SK-N-SH treated with all-trans-retinoic acid at 6 μM for 48 hours (cell line): ENCODE results near the gene ZNF689.

ENCODE experiments used
- ATAC-seq: fragments of 200-7000 bp; cut with Tn5 transposase; 3 replicates; pipeline ENCODE4 v1.9.1; 2020; ENCODE audit warnings: mild to moderate bottlenecking, moderate library complexity
- ARNTL ChIP-seq: fragments of 450-650 bp; formaldehyde crosslinking; IDR thresholded peaks from 2 replicates; pipeline ENCODE4 v1.5.0; 2020; ENCODE audit warnings: low read depth, mild to moderate bottlenecking, moderate library complexity, borderline replicate concordance
- BACH2 ChIP-seq: fragments of 250-450 bp; sonication (Bioruptor Pico); IDR thresholded peaks from 2 replicates; pipeline ENCODE4 v1.9.0; 2021; ENCODE audit warnings: mild to moderate bottlenecking, borderline replicate concordance
- CSDC2 ChIP-seq: fragments of 250-450 bp; sonication (Bioruptor Pico); IDR thresholded peaks from 2 replicates; pipeline ENCODE4 v1.5.0; 2020; ENCODE audit warnings: mild to moderate bottlenecking, moderate library complexity
- ESRRG ChIP-seq: fragments of 250-450 bp; sonication (Bioruptor Pico); IDR thresholded peaks from 2 replicates; pipeline ENCODE4 v1.6.1; 2021; ENCODE audit warnings: mild to moderate bottlenecking
- GLIS3 ChIP-seq: fragments of 250-450 bp; sonication (Bioruptor Pico); IDR thresholded peaks from 2 replicates; pipeline ENCODE4 v1.5.0; 2020; ENCODE audit warnings: mild to moderate bottlenecking, moderate library complexity
- ISL1 ChIP-seq: fragments of 250-450 bp; sonication (Bioruptor Pico); IDR thresholded peaks from 2 replicates; pipeline ENCODE4 v2.1.2; 2022; ENCODE audit warnings: mild to moderate bottlenecking, moderate library complexity
- PPARA ChIP-seq: fragments of 250-450 bp; sonication (Bioruptor Pico); IDR thresholded peaks from 2 replicates; pipeline ENCODE4 v1.5.0; 2020; ENCODE audit warnings: mild to moderate bottlenecking, borderline replicate concordance
- SNAI2 ChIP-seq: fragments of 250-450 bp; sonication (Bioruptor Pico); IDR thresholded peaks from 2 replicates; pipeline ENCODE4 v1.5.0; 2020; ENCODE audit warnings: mild to moderate bottlenecking, moderate library complexity
- TCF4 ChIP-seq: fragments of 250-450 bp; sonication (Bioruptor Pico); IDR thresholded peaks from 2 replicates; pipeline ENCODE4 v1.8.0; 2021; ENCODE audit warnings: mild to moderate bottlenecking, moderate library complexity, borderline replicate concordance
- TOX ChIP-seq: fragments of 250-450 bp; sonication (Bioruptor Pico); IDR thresholded peaks from 2 replicates; pipeline ENCODE4 v1.8.0; 2021; ENCODE audit warnings: mild to moderate bottlenecking, moderate library complexity, borderline replicate concordance
- ZC3H10 ChIP-seq: fragments of 250-450 bp; sonication (Bioruptor Pico); IDR thresholded peaks from 2 replicates; pipeline ENCODE4 v1.5.1; 2021; ENCODE audit warnings: mild to moderate bottlenecking, moderate library complexity
- ZFP3 ChIP-seq: fragments of 250-450 bp; sonication (Bioruptor Pico); IDR thresholded peaks from 2 replicates; pipeline ENCODE4 v1.5.0; 2020; ENCODE audit warnings: mild to moderate bottlenecking, moderate library complexity
- ZFP30 ChIP-seq: fragments of 450-650 bp; formaldehyde crosslinking; IDR thresholded peaks from 2 replicates; pipeline ENCODE4 v1.5.0; 2022; ENCODE audit warnings: mild to moderate bottlenecking, moderate library complexity
- ZNF565 ChIP-seq: fragments of 450-650 bp; formaldehyde crosslinking; conservative IDR thresholded peaks from 2 replicates; pipeline ENCODE4 v1.5.0; 2020; ENCODE audit warnings: low read depth, mild to moderate bottlenecking, moderate library complexity
- ZNF70 ChIP-seq: fragments of 450-650 bp; formaldehyde crosslinking; IDR thresholded peaks from 2 replicates; pipeline ENCODE4 v1.5.0; 2020; ENCODE audit warnings: mild to moderate bottlenecking, moderate library complexity
- ZNF8 ChIP-seq: fragments of 450-650 bp; formaldehyde crosslinking; IDR thresholded peaks from 2 replicates; pipeline ENCODE4 v1.5.0; 2020; ENCODE audit warnings: mild to moderate bottlenecking, moderate library complexity
- TF ChIP-seq, protein P1 (sequence below): fragments of 250-450 bp; sonication (Bioruptor Pico); IDR thresholded peaks from 2 replicates; pipeline ENCODE4 v1.8.0; 2021; ENCODE audit warnings: low read depth, mild to moderate bottlenecking, moderate library complexity, borderline replicate concordance
- TF ChIP-seq, protein P2 (sequence below): fragments of 250-450 bp; sonication (Bioruptor Pico); IDR thresholded peaks from 2 replicates; pipeline ENCODE4 v1.5.1; 2021; ENCODE audit warnings: mild to moderate bottlenecking, moderate library complexity
- TF ChIP-seq, protein P3 (sequence below): fragments of 250-450 bp; sonication (Bioruptor Pico); IDR thresholded peaks from 2 replicates; pipeline ENCODE4 v1.5.0; 2020; ENCODE audit warnings: mild to moderate bottlenecking, moderate library complexity
- TF ChIP-seq, protein P4 (sequence below): fragments of 250-450 bp; sonication (Bioruptor Pico); IDR thresholded peaks from 2 replicates; pipeline ENCODE4 v1.5.1; 2020; ENCODE audit warnings: low read depth, mild to moderate bottlenecking, moderate library complexity

The ZNF689 gene

DNA sequence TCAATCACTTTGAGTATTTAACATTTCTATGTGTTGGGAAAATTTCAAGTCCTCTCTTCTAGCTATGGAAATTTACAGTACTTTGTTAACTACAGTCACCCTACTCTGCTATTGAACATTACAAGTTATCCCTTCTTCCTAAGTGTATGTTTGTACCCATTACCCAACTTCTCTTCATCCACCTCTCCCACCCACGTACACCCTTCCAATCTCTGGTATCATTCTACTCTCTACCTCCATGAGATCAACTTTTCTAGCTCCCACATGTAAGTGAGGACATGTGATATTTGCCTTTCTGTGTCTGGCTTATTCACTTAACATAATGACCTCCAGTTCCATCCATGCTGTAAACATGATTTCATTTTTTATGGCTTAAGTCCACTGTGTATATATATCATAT, 35.5 kb downstream of the ZNF689 start:
- ATAC-seq = no peak
- no peak for TF ChIP-seq ZFP30 (CRISPR knock-in tag)
- TF ChIP-seq, protein P1, sequence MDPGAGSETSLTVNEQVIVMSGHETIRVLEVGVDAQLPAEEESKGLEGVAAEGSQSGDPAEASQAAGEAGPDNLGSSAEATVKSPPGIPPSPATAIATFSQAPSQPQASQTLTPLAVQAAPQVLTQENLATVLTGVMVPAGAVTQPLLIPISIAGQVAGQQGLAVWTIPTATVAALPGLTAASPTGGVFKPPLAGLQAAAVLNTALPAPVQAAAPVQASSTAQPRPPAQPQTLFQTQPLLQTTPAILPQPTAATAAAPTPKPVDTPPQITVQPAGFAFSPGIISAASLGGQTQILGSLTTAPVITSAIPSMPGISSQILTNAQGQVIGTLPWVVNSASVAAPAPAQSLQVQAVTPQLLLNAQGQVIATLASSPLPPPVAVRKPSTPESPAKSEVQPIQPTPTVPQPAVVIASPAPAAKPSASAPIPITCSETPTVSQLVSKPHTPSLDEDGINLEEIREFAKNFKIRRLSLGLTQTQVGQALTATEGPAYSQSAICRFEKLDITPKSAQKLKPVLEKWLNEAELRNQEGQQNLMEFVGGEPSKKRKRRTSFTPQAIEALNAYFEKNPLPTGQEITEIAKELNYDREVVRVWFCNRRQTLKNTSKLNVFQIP = no peak
- TF ChIP-seq ARNTL (CRISPR knock-in tag) = no peak
- TF ChIP-seq TOX (CRISPR knock-in tag) = no peak
- TF ChIP-seq, protein P2, sequence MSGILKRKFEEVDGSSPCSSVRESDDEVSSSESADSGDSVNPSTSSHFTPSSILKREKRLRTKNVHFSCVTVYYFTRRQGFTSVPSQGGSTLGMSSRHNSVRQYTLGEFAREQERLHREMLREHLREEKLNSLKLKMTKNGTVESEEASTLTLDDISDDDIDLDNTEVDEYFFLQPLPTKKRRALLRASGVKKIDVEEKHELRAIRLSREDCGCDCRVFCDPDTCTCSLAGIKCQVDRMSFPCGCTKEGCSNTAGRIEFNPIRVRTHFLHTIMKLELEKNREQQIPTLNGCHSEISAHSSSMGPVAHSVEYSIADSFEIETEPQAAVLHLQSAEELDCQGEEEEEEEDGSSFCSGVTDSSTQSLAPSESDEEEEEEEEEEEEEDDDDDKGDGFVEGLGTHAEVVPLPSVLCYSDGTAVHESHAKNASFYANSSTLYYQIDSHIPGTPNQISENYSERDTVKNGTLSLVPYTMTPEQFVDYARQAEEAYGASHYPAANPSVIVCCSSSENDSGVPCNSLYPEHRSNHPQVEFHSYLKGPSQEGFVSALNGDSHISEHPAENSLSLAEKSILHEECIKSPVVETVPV (CRISPR knock-in tag) = no peak
- TF ChIP-seq BACH2 (CRISPR knock-in tag) = no peak
- TF ChIP-seq ZFP3 (CRISPR knock-in tag) = no peak

DNA sequence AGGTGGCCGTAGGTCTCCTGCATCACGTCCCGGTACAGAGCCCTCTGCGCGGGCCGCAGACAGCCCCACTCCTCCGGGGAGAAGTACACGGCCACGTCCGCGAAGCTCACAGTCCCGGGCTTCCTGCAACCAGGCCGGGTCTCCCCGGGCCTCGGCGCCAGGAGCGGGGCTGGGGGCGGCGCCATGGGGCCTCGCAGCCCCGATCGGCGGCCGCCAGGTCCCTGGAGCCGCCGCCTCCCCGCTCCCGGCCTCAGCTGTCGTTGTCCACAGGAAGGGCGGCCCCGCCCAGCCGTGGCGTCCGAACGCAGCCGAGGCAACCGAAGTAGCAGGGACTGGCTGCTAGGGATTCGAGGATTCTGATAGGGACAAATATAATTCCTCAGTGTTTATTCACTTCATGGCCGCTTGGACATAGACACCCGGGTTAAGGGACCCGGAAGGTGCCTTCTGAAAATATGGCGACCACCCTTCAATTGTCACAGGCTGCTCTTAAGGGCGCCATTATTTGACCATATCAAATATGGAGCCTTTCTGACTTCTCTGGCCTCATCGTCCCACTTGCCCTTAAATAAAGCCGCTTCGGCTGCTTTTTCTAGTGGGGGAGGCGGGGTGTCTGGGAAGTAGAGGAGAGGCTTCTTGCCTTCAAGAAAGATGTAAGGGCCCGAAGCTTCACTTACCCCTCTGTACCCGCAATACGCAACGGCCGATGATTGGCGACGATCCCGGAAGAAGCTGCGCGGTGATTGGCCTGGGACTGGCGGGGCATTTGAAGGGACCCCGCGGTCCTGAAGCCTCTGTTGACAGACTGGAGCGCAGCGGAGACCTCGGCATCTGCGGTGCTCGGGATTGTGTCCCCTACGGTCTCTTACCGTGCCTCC, 38.5 kb downstream of the ZNF689 start, which contains the start of gene ZNF688:
ZNF688 (minus strand) TSS at position 270 of the 878 bp plus-strand sequence; CDS start at position 185, 85 bp downstream.
- TF ChIP-seq CSDC2 (CRISPR knock-in tag) = 0 out of 2 replicates have a peak, but pooled peaks have one; percentile 14
- peak; percentile 28; the same call in 1 of the 2 replicates for TF ChIP-seq ZNF8 (CRISPR knock-in tag)
- TF ChIP-seq ZNF70 = 0 out of 2 replicates have a peak, but pooled peaks have one; percentile 4
- no peak for TF ChIP-seq GLIS3 (CRISPR knock-in tag)
- TF ChIP-seq TCF4 (CRISPR knock-in tag) = no peak; the same call in 1 of the 2 replicates
- TF ChIP-seq, protein P3, sequence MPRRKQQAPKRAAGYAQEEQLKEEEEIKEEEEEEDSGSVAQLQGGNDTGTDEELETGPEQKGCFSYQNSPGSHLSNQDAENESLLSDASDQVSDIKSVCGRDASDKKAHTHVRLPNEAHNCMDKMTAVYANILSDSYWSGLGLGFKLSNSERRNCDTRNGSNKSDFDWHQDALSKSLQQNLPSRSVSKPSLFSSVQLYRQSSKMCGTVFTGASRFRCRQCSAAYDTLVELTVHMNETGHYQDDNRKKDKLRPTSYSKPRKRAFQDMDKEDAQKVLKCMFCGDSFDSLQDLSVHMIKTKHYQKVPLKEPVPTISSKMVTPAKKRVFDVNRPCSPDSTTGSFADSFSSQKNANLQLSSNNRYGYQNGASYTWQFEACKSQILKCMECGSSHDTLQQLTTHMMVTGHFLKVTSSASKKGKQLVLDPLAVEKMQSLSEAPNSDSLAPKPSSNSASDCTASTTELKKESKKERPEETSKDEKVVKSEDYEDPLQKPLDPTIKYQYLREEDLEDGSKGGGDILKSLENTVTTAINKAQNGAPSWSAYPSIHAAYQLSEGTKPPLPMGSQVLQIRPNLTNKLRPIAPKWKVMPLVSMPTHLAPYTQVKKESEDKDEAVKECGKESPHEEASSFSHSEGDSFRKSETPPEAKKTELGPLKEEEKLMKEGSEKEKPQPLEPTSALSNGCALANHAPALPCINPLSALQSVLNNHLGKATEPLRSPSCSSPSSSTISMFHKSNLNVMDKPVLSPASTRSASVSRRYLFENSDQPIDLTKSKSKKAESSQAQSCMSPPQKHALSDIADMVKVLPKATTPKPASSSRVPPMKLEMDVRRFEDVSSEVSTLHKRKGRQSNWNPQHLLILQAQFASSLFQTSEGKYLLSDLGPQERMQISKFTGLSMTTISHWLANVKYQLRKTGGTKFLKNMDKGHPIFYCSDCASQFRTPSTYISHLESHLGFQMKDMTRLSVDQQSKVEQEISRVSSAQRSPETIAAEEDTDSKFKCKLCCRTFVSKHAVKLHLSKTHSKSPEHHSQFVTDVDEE (CRISPR knock-in tag) = 0 out of 2 replicates have a peak, but pooled peaks have one; percentile 31
- TF ChIP-seq, all 23 proteins: peak for 4
- peak; percentile 92 for ATAC-seq

DNA sequence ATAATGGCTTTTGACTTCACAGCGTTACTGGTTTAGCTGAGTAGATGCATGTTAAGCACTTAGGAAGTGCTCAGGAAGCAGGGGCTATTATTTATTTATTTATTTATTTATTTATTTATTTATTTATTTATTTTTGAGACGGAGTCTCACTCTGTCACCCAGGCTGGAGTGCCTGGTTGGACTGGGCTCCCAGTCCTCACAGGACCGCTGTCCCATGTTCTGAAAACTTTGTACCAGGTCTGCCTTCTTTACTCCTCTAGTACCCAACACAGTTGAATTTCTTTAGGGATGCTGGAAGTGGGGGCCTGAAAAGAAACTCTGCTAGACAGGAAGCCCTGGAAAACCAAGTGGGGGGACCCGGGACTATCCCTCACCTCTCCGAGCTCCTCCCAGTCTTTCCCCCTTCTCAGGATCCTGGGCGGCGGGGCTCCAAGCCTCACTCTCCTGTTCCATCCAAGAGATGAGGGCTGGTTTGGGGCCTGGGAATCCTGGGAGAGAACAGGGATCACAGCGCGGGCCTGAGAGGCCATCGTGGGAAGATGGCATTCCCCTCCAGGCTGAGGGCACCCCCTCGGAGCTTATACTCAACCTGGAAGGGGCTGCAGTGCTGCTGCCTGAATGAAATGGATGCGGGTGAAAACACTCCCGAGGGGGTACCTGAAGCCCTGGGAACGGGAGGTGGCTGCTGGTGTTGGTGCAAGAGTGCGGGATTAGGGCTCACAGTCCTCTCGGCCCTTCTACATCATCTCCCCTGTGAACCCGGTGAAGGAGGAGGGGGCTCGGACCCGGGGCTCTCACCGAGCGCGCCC, 39.3 kb downstream of the ZNF689 start:
- peak; percentile 13 for ATAC-seq

More for the DNA sequence above, 39.3 kb downstream of the ZNF689 start:
- TF ChIP-seq GLIS3 (CRISPR knock-in tag) (no peak), ISL1 (no peak), ARNTL (CRISPR knock-in tag) (no peak), SNAI2 (CRISPR knock-in tag) (no peak), ESRRG (CRISPR knock-in tag) (no peak), ZC3H10 (no peak), ZFP30 (CRISPR knock-in tag) (no peak), ZFP3 (CRISPR knock-in tag) (no peak), ZNF70 (no peak), ZNF565 (CRISPR knock-in tag) (no peak), BACH2 (CRISPR knock-in tag) (no peak), PPARA (no peak), CSDC2 (CRISPR knock-in tag) (no peak)
- TF ChIP-seq, protein P4, sequence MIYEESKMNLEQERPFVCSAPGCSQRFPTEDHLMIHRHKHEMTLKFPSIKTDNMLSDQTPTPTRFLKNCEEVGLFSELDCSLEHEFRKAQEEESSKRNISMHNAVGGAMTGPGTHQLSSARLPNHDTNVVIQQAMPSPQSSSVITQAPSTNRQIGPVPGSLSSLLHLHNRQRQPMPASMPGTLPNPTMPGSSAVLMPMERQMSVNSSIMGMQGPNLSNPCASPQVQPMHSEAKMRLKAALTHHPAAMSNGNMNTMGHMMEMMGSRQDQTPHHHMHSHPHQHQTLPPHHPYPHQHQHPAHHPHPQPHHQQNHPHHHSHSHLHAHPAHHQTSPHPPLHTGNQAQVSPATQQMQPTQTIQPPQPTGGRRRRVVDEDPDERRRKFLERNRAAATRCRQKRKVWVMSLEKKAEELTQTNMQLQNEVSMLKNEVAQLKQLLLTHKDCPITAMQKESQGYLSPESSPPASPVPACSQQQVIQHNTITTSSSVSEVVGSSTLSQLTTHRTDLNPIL = no peak
- TF ChIP-seq, protein P2 (CRISPR knock-in tag) = no peak
- TF ChIP-seq, protein P1 = no peak
- TF ChIP-seq, all 23 proteins: peak for 0
